ENCODE results near the gene PRDX5.
A peak's percentile ranks its signal among the peaks of the same experiment; 100 is the strongest.

PRDX5 gene

GRCh38 chr11:64353715-64354506 lies 36.0 kb downstream of the PRDX5 start:
- no peak for TF ChIP-seq CTCF (IDR thresholded peaks at IDR 0.05; ENCODE audit: extremely low read depth, missing control alignments)
- DNase-seq (ENCODE audit: low spot score) = no peak

- TF ChIP-seq CTCF (IDR thresholded peaks at IDR 0.05; ENCODE audit: extremely low read depth, missing control alignments) = peak; percentile 73
- DNase-seq (ENCODE audit: low spot score) = peak; percentile 87
Measured at GRCh38 chr11:64355078-64355940, 37.4 kb downstream of the PRDX5 start.

DNA sequence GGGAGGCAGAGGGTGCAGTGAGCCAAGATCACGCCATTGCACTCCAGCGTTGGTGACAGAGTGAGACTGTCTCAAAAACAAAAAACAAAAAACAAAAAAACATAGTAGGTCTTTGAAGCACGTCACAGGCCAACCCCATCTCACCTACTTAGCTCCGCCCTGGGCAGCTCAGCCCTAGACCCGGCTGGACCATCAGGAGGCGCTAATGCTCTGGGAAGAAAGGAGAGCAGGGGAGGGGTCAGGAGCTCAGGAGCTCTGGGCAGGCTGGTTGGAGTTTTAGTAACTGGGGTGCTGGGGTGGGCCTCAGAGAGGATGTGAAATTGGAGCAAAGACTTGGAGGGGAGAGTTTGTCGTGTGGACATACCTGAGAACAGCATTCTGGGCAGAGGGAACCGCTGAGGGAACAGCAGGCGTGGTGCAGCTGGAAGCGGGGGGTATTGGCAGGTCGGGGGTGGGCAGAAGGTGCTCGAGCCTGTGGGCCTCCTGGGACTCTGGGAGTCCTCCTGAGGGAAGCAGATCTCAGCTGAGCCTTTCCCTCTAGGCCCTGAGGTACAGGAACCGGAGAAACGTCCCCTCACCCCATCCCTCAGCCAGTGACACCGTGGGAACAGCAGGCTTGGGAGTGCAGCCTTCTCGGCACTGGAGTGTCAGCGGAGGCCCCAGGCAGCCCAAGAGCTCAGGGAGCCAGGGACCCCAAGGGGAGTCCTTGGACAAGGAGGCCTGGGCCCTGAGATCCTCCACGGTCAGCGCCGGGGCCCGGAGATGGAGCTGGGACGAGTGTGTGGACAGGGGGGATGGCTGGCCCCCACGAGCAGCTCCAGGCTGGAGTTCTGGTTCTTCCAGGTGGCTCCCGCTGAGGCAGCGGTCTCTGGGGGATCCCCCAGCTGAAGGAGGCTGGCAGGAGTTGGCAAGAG lies 38.8 kb downstream of the PRDX5 start:
- TF ChIP-seq CTCF (IDR thresholded peaks at IDR 0.05; ENCODE audit: extremely low read depth, missing control alignments) = peak; percentile 43
- DNase-seq (ENCODE audit: low spot score) = peak; percentile 55

DNA sequence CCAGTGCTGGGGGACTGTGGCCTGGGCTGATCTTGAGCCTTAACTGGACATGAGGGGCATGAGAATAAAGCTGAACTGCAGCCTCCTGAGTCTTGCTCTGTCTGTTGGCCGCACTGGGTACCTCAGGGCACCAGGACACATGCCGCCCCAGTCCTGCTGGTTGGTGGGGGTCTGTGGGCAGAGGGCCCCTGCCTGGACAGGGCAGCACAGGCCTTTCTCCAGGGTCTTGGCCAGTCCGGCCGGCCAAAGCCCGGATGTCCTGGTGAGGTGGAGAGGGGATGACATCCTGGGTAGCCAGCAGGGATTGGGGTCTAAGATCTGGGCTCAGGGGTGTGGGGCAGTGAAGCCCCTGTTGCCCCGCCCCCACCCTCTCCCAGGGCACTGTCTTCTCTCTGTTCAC lies 39.5 kb downstream of the PRDX5 start:
- DNase-seq (ENCODE audit: low spot score) = peak; percentile 19
- TF ChIP-seq CTCF (IDR thresholded peaks at IDR 0.05; ENCODE audit: extremely low read depth, missing control alignments) = no peak

GRCh38 chr11:64357904-64358535 lies 40.1 kb downstream of the PRDX5 start:
- no peak for TF ChIP-seq CTCF (IDR thresholded peaks at IDR 0.05; ENCODE audit: extremely low read depth, missing control alignments)
- DNase-seq (ENCODE audit: low spot score) = peak; percentile 44

DNA sequence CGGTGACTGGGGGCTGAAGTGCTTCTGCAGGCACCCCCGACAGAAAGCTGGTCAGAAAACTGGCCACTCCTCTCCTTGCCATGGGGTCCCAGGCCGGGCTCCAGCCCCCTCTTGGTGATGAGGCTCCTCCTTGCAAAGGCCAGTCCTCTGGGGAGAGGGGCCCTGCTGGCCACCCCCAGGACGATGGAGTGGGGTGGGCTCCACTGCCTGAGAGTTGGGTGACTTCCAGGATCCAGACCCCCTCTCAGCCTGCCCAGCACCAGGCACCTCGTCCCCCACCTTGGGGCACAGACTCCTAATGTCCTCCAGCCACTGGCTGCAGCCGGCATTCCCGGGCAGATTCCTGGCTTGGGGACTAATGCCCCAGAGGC lies 40.6 kb downstream of the PRDX5 start:
- no peak for DNase-seq (ENCODE audit: low spot score)
- TF ChIP-seq CTCF (IDR thresholded peaks at IDR 0.05; ENCODE audit: extremely low read depth, missing control alignments) = no peak

Data from GM20000 (cell line).